Sigmoid colon (tissue), 7 donors: ENCODE measurements around the gene NNT. TPM values are rescaled to one million over a fixed set of nuclear protein-coding genes. Genes with fewer than 3 reads are reported as not detected.

ENCODE experiments used
- DNase-seq: peaks from one replicate; pipeline ENCODE4 v3.0.0-alpha.2; 2019
- H3K27ac ChIP-seq, 4 donors: fragments of 200-600 bp; sonication (generic); one replicate each; pipeline ENCODE4 v1.5.1; 2016 to 2019; ENCODE audit warnings: mild to moderate bottlenecking in 1 of 4
- H3K27me3 ChIP-seq, 3 donors: fragments of 200-600 bp; sonication (generic); one replicate each; pipeline ENCODE4 v1.5.1; 2019; ENCODE audit warnings: mild to moderate bottlenecking in 1 of 3
- H3K36me3 ChIP-seq, 4 donors: fragments of 200-600 bp; sonication (generic); one replicate each; pipeline ENCODE4 v1.5.1; 2016 to 2019
- H3K4me1 ChIP-seq, 4 donors: fragments of 200-600 bp; sonication (generic); one replicate each; pipeline ENCODE4 v1.5.1; 2017 to 2019
- H3K4me3 ChIP-seq, 4 donors: fragments of 200-600 bp; sonication (generic); one replicate each; pipeline ENCODE4 v1.5.1; 2017 to 2019; ENCODE audit warnings: mild to moderate bottlenecking in 2 of 4, moderate library complexity in 1 of 4
- H3K9me3 ChIP-seq, 4 donors: fragments of 200-600 bp in 3 of 4; sonication (generic) in 3 of 4; one replicate each; pipeline versions ENCODE4 v1.5.1 to v1.6.1; 2013 to 2019
- EP300 ChIP-seq, 4 donors: sonication (generic); formaldehyde crosslinking; IDR thresholded peaks; one replicate each; pipeline ENCODE4 v1.6.1; 2017; ENCODE audit warnings: antibody characterized with exemption in 4 of 4
- POLR2A ChIP-seq, 2 donors: fragments of 450-650 bp; IDR thresholded peaks; one replicate each; pipeline ENCODE4 v1.6.1; 2016; ENCODE audit warnings: antibody characterized with exemption in 2 of 2, mild to moderate bottlenecking in 2 of 2, moderate library complexity in 2 of 2
- POLR2AphosphoS5 ChIP-seq, 4 donors: sonication (generic); formaldehyde crosslinking; IDR thresholded peaks; one replicate each; pipeline ENCODE4 v1.6.1; 2017; ENCODE audit warnings: antibody characterized with exemption in 4 of 4
- WGBS, 2 donors: extraction: QIAGEN DNeasy Blood & Tissue Kit; methylation state at CpG; one replicate each; pipeline ENCODE4 v1.1.7; 2013; 5-methylcytosine and 5-hydroxymethylcytosine counted together
- intact Hi-C: fragments of 100-400 bp; cut with DNase I; formaldehyde crosslinking; loops from one replicate; pipeline ENCODE4 v1.15.1; 2023
- polyA plus RNA-seq, 3 donors: library from polyadenylated mRNA; stranded (reverse); fragments of 200-250 nt; gene quantifications; one replicate each; pipeline ENCODE4 v1.2.3, GENCODE V29; 2013
- total RNA-seq, 4 donors: library from RNA; depleted of rRNA; stranded (reverse); fragments of >200 nt; gene quantifications; one replicate each; pipeline ENCODE4 v1.1.0, GENCODE V29; 2016
- TF ChIP-seq, protein P1 (sequence below), 4 experiments: fragments of 450-650 bp in 3 of 4; fragments of 200-600 bp in 1 of 4; IDR thresholded peaks; one replicate each; pipeline ENCODE4 v1.5.1; 2016 to 2019; ENCODE audit warnings: antibody characterized with exemption in 4 of 4, mild to moderate bottlenecking in 3 of 4, moderate library complexity in 2 of 4
- donor health status: healthy with polysubstance abuse.
- donor health status: Bipolar disorder and iron deficiency.
- donor health status: healthy.

The NNT gene
- total and polyA plus RNA-seq, 7 donors, result 15.7 to 80.3 (median 48.5) TPM

DNA sequence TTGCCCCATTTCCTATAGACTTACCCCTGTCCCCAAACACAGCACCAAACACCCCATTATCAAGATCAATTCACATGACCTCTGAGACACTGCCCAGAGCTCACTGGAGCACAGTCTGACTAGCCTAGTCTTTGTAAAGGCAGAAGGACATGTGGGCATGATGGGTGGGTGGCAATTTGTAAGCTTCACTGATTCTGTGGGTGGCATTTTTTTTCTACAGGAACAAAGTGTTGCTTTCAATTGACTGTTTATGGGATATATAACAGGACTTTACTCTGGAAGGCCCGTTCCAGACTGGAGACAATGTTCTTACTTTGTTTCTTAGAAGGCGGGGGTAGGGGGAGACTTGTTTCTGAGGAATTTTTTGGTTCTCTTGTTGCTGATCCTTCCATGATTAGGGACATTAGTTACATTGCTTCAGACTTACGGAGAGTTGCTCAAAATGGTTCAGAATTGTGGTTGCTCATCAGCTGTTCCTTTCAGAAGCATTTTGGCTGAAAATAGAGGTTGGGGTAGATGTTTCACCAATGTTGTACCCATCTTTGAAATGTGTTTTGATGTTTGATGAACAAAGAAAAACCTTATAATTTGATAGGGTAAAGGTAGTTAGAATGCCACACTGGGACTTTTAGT, 20.2 kb downstream of the NNT start:
- no peaks in the 10 kb centered on the region for H3K9me3 ChIP-seq
- H3K36me3 ChIP-seq, result peaks cover 0 to 26% (median 2%) of the 10 kb centered on the region in 4 donors
- no peak for DNase-seq
- peaks cover 0 to 8% (median 3%) of the 10 kb centered on the region in 4 donors for H3K4me1 ChIP-seq
- no peaks in the 10 kb centered on the region for H3K27me3 ChIP-seq
- H3K27ac ChIP-seq, result no peak overlapping the region
- TF ChIP-seq, protein P1, sequence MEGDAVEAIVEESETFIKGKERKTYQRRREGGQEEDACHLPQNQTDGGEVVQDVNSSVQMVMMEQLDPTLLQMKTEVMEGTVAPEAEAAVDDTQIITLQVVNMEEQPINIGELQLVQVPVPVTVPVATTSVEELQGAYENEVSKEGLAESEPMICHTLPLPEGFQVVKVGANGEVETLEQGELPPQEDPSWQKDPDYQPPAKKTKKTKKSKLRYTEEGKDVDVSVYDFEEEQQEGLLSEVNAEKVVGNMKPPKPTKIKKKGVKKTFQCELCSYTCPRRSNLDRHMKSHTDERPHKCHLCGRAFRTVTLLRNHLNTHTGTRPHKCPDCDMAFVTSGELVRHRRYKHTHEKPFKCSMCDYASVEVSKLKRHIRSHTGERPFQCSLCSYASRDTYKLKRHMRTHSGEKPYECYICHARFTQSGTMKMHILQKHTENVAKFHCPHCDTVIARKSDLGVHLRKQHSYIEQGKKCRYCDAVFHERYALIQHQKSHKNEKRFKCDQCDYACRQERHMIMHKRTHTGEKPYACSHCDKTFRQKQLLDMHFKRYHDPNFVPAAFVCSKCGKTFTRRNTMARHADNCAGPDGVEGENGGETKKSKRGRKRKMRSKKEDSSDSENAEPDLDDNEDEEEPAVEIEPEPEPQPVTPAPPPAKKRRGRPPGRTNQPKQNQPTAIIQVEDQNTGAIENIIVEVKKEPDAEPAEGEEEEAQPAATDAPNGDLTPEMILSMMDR (IDR thresholded peaks at IDR 0.05), result no peak
- no peak for TF ChIP-seq EP300 (IDR thresholded peaks at IDR 0.05)
- TF ChIP-seq POLR2A (IDR thresholded peaks at IDR 0.05), result no peak
- no peak for TF ChIP-seq POLR2AphosphoS5 (IDR thresholded peaks at IDR 0.05)
- intact Hi-C loops, result no loop called here
- 85 to 91% methylated on average over 3 of the region's 3 CpGs for WGBS, 2 donors
- no peak overlapping the region for H3K4me3 ChIP-seq

DNA sequence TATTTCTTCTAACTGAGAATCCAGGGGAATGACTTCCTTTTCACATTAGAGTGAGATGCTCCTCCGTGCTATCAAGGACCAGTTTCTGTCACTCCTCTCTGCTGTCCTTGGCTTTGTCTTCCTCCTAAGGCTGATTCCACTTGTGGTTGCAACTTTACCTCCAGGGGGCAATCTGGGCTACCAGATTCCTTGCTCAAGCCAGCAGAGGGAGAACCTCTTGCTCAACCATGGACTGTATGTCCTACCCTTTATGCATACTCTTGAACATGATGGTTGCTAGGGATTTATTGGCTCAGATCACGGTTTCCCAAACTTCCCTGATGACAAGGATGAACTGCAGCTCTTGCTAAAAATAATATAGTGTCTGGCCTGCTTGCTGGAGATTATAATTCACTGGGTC, 24.0 kb downstream of the NNT start:
- Histone ChIP-seq H3K4me1 (peaks cover 0 to 22% (median 17%) of the 10 kb centered on the region in 4 donors), H3K36me3 (peaks cover 0 to 17% (median 2%) of the 10 kb centered on the region in 4 donors), H3K27me3 (no peaks in the 10 kb centered on the region), H3K27ac (peak overlapping the region in 1 of 4 donors; percentile 5), H3K9me3 (no peaks in the 10 kb centered on the region), H3K4me3 (no peak overlapping the region)
- 89 to 92% methylated on average over 2 of the region's 2 CpGs for WGBS, 2 donors
- TF ChIP-seq, protein P1 (IDR thresholded peaks at IDR 0.05), result peak in 3 of 4 experiments; percentile 9 to 42 (median 20)
- no peak for TF ChIP-seq POLR2A (IDR thresholded peaks at IDR 0.05)
- TF ChIP-seq POLR2AphosphoS5 (IDR thresholded peaks at IDR 0.05), result peak in 1 of 4 donors; percentile 14
- intact Hi-C loops, result no loop called here
- DNase-seq, result no peak

DNA sequence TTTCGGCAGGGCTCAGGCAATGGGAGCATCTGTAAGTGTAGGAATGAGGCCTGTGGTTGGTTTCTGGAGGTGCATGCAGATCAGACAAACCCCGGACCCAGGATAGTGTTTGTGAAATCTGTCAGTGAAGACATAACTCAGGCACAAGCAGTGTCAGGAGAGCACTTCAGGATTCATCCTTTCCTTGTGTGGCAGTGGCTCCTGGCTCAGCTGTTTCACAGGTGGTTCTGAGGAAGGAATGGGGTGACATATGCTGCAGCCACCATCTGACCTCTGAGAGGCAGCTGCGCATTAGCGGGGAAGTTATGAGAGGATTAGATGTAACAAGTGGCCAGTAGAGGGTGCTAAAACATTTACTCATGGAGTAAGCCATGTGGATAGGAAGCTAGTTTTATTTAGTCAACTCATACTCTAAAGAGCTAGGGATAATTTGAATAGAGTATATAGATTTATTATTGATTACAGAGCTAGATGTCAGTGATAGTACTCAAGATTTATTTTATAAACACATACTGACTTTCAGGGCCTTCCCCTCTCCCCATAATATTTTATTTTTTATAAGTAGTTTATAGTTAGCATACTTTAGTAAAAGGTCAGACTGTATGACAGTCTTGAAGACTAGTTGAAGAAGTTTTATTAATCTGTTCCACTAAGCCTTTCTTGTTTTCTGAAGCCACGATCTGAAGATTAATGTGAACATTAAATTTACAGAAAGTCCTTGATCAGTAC, 28.4 kb downstream of the NNT start:
- Histone ChIP-seq H3K27me3 (no peaks in the 10 kb centered on the region), H3K9me3 (no peaks in the 10 kb centered on the region), H3K36me3 (peaks cover 0 to 29% (median 2%) of the 10 kb centered on the region in 4 donors), H3K4me1 (peaks cover 0 to 55% (median 45%) of the 10 kb centered on the region in 4 donors), H3K27ac (peak overlapping the region; percentile 36 to 75 (median 59)), H3K4me3 (no peak overlapping the region)
- WGBS, 2 donors, result 64 to 70% methylated on average over 5 of the region's 5 CpGs
- TF ChIP-seq POLR2A (IDR thresholded peaks at IDR 0.05) (no peak), POLR2AphosphoS5 (IDR thresholded peaks at IDR 0.05) (no peak), EP300 (IDR thresholded peaks at IDR 0.05) (no peak)
- TF ChIP-seq, protein P1 (IDR thresholded peaks at IDR 0.05), result peak; percentile 46 to 63 (median 52)
- intact Hi-C loops, result loop anchor here (10.0 kb wide), 1 partner anchor 1143 kb away; no protein-coding TSS in a partner anchor
- DNase-seq, result peak; percentile 71

DNA sequence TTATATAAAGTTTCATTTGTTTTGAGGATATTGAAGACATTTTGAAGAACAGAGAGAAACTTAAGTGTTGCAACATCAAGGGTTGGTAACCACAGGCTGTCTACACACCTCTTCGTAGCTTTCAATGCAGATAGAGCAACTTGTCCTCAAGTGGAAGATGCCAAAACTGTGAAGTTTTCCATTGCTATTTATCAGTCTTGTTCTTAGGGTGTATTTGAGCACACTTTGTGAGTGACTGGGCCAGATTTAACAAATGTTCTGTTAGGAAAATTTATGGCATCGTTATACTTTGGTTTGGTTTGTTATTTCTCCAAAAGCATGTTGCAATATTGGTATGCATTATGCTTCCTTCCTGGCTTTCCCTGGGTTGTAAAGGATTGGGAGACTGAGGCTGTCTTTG, 31.6 kb downstream of the NNT start:
- Histone ChIP-seq H3K27me3 (no peaks in the 10 kb centered on the region), H3K4me1 (peaks cover 0 to 78% (median 51%) of the 10 kb centered on the region in 4 donors), H3K9me3 (no peaks in the 10 kb centered on the region), H3K27ac (peak overlapping the region in 2 of 4 donors; percentile 57 to 75), H3K36me3 (peaks cover 0 to 21% (median 0%) of the 10 kb centered on the region in 4 donors), H3K4me3 (no peak overlapping the region)
- intact Hi-C loops, result loop anchor here (10.0 kb wide), 1 partner anchor 1140 kb away; no protein-coding TSS in a partner anchor
- WGBS, 2 donors, result 88 to 91% methylated on average over 2 of the region's 2 CpGs
- DNase-seq, result no peak
- no peak for TF ChIP-seq EP300 (IDR thresholded peaks at IDR 0.05)
- TF ChIP-seq POLR2AphosphoS5 (IDR thresholded peaks at IDR 0.05), result no peak
- no peak for TF ChIP-seq POLR2A (IDR thresholded peaks at IDR 0.05)
- TF ChIP-seq, protein P1 (IDR thresholded peaks at IDR 0.05), result no peak
